IPS-20b (cell line): Measurements from ENCODE around the gene HEG1.

Source experiments
- H3K27ac ChIP-seq: one replicate; pipeline ENCODE4 v1.5.1; 2013; ENCODE audit warnings: low read length
- H3K27me3 ChIP-seq: 2 replicates; pipeline ENCODE4 v1.6.1; 2013; ENCODE audit warnings: mild to moderate bottlenecking, low read length, inconsistent platforms; ENCODE audit not compliant: insufficient read depth
- H3K36me3 ChIP-seq: 2 replicates; pipeline ENCODE4 v1.6.1; 2013; ENCODE audit warnings: low read depth, mild to moderate bottlenecking, inconsistent platforms, low read length, moderate library complexity; ENCODE audit not compliant: insufficient read depth
- H3K4me1 ChIP-seq: 2 replicates; pipeline ENCODE4 v1.6.1; 2013; ENCODE audit warnings: mild to moderate bottlenecking, control low read depth, inconsistent platforms, low read length, moderate library complexity; ENCODE audit not compliant: insufficient read depth
- H3K4me3 ChIP-seq: 2 replicates; pipeline ENCODE4 v1.5.1; 2013; ENCODE audit warnings: mild to moderate bottlenecking, low read length, inconsistent platforms
- H3K9ac ChIP-seq: 2 replicates; pipeline ENCODE4 v1.6.1; 2013; ENCODE audit warnings: low read depth, mild to moderate bottlenecking, inconsistent platforms, low read length, moderate library complexity
- H3K9me3 ChIP-seq: 2 replicates; pipeline ENCODE4 v1.6.1; 2013; ENCODE audit warnings: mild to moderate bottlenecking, low read depth, low read length, inconsistent platforms; ENCODE audit not compliant: insufficient read depth

HEG1 gene

DNA sequence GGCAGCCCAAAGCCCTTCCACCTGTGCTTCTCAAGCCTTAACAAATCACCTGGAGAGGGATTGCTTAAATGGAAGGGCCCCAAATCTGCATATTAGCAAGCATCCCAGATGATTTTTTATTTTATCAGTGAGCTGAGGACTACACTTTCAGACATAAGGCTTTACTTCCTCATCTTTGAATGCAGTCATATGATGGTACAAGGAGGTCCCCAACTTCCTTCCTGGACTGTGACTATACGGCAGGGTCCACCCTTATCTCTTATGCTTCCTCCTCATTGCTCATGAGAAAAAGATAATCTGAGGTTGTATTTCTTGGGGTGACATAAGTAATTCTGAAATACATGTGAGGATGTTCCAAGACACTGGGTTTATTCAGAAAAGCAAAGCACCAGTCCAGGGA lies 13.7 kb upstream of the HEG1 start:
- Histone ChIP-seq H3K27me3 (no peaks in the 10 kb centered on the region), H3K36me3 (no peaks in the 10 kb centered on the region), H3K4me3 (no peak overlapping the region), H3K4me1 (peaks cover 8% of the 10 kb centered on the region; the same call in 1 of the 2 replicates), H3K9ac (no peak overlapping the region), H3K27ac (no peak overlapping the region), H3K9me3 (no peaks in the 10 kb centered on the region)

DNA sequence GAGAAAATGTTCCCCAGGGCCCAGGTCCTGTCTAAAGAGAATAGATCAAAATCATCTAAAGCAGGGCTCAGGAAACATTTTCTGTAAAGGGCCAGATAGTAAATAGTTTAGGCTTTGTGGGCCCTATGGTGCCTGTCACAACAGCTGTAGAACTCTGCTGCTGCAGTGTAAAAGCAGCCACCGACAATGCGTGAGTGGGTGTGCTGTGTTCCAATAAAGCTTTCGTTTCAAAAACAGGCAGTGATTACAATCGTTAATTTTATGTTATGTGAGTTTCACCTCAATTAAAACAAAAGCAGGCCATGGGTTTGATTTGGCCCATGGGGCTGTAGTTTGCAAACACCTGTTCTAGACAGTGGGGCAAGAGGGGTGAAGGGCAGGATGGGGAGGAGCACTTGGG lies 12.5 kb upstream of the HEG1 start:
- Histone ChIP-seq H3K4me3 (no peak overlapping the region), H3K9ac (no peak overlapping the region), H3K4me1 (peaks cover 8% of the 10 kb centered on the region; the same call in 1 of the 2 replicates), H3K27ac (no peak overlapping the region), H3K36me3 (no peaks in the 10 kb centered on the region), H3K9me3 (no peaks in the 10 kb centered on the region), H3K27me3 (no peaks in the 10 kb centered on the region)

DNA sequence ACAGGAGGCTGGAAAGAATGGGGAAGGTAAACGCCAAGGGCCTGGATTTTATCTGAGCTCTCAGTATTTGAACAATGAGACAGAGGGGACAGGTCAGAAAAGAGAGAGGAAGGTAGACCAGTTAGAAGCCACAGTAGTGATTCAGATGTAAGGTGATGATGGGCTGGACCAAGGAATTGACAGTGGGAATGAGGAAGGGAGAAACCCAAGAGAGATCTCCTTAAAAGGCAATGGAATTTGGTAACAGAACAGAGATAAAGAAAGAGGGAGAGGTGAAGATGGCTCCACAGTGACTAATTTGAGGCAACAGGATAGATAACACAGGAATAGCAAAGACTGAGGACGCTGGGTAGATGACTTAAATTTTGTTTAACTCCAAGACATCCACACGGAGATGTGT lies 11.4 kb upstream of the HEG1 start:
- Histone ChIP-seq H3K4me3 (no peak overlapping the region), H3K9ac (no peak overlapping the region), H3K27ac (no peak overlapping the region), H3K9me3 (no peaks in the 10 kb centered on the region), H3K36me3 (no peaks in the 10 kb centered on the region), H3K4me1 (peaks cover 11% of the 10 kb centered on the region; the same call in 1 of the 2 replicates), H3K27me3 (no peaks in the 10 kb centered on the region)

DNA sequence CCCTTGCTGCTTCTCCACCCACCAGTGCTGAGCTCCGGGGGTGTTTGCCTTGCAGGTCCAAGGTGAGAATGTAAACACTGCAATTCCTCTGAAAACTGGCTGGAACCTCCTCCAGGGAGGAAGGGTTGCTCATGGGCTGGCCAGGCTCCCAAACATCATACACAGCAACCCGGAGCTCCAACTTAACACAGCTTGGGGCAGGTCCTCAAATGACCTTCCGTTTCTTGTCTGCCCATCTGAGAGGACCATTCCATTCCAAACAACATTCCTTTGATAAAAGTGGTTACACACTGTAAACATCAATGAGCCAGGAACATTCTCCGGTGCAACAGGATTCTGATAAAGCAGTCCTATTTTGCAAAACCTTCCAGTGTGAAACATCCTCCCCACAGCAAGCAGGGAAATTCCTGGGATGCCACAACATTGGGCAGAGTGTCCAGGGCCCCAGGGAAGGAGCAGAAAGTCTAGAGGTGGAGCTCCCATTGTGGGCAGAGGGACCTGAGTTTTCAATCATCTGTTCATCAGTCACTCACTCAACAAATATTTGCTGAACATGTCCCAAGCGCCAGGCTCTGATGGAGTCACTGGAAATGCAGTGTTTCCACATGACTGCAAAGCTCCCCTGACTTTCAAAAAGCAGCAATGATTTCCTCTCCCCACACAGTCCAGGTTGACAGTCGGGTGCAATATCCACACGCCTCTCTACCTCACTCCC lies 7.3 kb upstream of the HEG1 start:
- peaks cover 15% of the 10 kb centered on the region for H3K4me1 ChIP-seq
- H3K9me3 ChIP-seq, result no peaks in the 10 kb centered on the region
- H3K9ac ChIP-seq, result no peak overlapping the region
- H3K27ac ChIP-seq, result no peak overlapping the region
- H3K36me3 ChIP-seq, result no peaks in the 10 kb centered on the region
- H3K27me3 ChIP-seq, result peaks cover 12% of the 10 kb centered on the region
- no peak overlapping the region for H3K4me3 ChIP-seq

DNA sequence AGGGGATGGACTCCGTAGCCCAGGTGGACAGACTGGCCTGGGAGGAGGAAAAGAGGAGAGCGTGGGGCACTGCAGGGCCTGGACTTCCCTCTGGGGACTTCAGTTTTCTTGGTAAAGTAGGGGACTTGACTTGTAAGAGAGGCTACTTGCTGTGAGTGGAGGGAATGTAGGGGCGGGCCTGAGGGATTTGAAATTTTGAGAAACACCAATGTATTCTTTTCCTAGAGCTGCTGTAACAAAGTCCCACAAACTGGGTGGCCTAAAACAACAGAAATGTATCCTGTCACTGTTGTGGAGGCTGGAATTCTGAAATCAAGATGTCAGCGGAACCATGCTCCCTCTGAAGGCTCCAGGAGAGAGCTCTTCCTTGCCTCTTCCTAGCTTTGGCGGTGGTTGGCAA lies 5.8 kb upstream of the HEG1 start:
- no peaks in the 10 kb centered on the region for H3K36me3 ChIP-seq
- H3K9ac ChIP-seq, result no peak overlapping the region
- peaks cover 26% of the 10 kb centered on the region for H3K27me3 ChIP-seq
- H3K4me1 ChIP-seq, result peaks cover 11% of the 10 kb centered on the region
- H3K4me3 ChIP-seq, result no peak overlapping the region
- no peaks in the 10 kb centered on the region for H3K9me3 ChIP-seq
- H3K27ac ChIP-seq, result no peak overlapping the region

DNA sequence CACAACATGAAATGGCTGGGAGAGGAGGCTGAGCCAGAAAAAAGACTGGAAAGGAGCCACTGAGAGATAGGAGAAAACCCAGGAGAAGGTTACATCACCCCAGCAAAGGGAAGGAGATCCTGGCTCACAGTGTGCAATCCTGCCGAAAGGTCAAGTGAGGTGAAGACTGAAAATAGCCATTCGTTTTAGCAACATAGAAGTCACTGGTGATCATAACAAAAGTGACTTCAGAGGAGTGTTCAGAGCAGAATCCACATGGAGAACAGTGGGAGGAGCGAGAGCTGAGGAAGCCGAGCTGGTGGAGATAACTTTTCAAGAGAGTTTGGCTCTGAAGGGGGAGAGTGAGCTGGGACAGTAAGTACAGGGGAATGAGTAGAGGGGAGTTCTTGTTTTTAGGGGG lies 5.4 kb upstream of the HEG1 start:
- no peak overlapping the region for H3K9ac ChIP-seq
- H3K4me1 ChIP-seq, result peaks cover 13% of the 10 kb centered on the region
- no peaks in the 10 kb centered on the region for H3K9me3 ChIP-seq
- no peak overlapping the region for H3K27ac ChIP-seq
- no peak overlapping the region for H3K4me3 ChIP-seq
- peaks cover 31% of the 10 kb centered on the region for H3K27me3 ChIP-seq
- no peaks in the 10 kb centered on the region for H3K36me3 ChIP-seq

DNA sequence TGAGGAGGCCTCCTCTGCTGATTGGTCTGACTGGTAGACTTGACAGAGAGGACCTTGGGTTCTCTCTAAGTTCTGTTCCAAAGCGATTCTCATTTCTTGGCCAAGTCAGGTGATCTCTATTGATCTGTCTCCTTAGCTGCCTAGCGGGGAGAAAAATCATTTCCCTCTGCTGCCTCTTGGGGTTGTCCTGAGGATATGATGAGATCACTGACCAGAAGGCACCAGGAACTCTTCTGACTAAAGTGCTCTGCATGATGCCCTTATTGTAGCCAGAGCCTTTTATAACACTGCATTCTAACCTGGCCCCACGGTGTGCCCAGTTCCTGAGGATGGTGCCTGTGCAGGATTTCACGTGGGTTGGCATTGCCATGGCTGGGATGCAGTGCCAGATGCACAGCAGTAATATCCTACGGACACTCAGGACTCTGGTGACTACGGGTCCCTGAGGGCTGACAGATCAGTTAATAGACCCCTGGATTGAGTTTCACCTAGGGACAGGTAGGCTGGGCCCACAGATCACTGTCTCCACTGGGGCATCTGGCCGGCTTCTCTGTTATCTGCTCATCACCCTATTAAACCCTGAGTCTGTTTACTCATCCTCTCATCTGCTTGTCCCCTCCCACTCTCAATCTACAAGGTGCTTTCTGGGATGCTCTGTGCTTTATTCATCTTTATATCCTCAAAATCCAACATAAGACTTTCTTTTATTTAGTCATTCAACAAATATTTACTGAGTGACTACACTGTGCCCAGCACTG lies 3.9 kb upstream of the HEG1 start:
- H3K4me3 ChIP-seq, result no peak overlapping the region
- no peak overlapping the region for H3K9ac ChIP-seq
- no peaks in the 10 kb centered on the region for H3K9me3 ChIP-seq
- no peak overlapping the region for H3K27ac ChIP-seq
- H3K27me3 ChIP-seq, result peaks cover 39% of the 10 kb centered on the region
- peaks cover 15% of the 10 kb centered on the region for H3K4me1 ChIP-seq
- H3K36me3 ChIP-seq, result no peaks in the 10 kb centered on the region

DNA sequence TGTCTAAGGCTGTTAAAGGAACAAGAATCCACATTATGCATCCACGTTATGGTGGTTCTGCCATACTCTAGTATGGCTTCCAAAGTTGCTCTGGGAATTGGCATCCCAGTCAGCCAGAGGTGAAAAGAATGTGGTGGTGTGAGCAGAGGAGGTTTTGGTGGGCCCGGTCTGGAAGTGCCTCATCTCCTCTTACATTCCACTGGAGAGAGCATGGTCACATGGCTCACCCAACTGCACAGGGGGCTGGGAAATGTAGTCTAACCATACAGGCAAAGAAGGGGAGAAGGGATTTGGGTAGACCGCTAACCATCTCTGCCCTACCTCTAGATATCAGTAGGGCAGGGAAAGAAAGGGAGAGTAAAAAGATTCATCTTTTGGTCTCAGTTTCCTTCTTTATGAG lies 3.2 kb upstream of the HEG1 start:
- Histone ChIP-seq H3K9ac (no peak overlapping the region), H3K36me3 (no peaks in the 10 kb centered on the region), H3K27me3 (peaks cover 46% of the 10 kb centered on the region), H3K4me3 (peak overlapping the region; percentile 15; the same call in 1 of the 2 replicates), H3K9me3 (no peaks in the 10 kb centered on the region), H3K4me1 (peaks cover 20% of the 10 kb centered on the region), H3K27ac (no peak overlapping the region)

DNA sequence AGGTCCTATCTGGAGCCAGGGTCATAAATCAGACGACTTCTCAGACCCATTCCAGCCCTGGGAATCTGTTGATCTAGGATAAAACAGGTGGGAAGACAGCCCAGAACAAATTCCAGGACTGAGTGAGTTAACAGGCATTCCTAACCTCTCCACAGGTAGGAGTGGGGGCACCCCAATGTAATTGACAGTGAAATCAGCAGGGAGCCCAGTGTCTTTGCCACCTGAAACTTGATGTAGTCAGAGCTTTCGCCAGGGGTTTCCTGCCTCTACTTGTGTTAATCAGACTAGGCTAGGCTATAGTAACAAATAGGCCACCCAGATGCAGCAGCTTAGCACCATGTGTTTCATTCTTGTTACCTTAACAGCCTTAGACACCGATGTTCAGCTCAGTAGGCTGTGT lies 2.7 kb upstream of the HEG1 start:
- no peaks in the 10 kb centered on the region for H3K36me3 ChIP-seq
- no peaks in the 10 kb centered on the region for H3K9me3 ChIP-seq
- H3K4me3 ChIP-seq, result peak overlapping the region; percentile 15; the same call in 1 of the 2 replicates
- peaks cover 24% of the 10 kb centered on the region for H3K4me1 ChIP-seq
- H3K9ac ChIP-seq, result no peak overlapping the region
- no peak overlapping the region for H3K27ac ChIP-seq
- H3K27me3 ChIP-seq, result peaks cover 50% of the 10 kb centered on the region

DNA sequence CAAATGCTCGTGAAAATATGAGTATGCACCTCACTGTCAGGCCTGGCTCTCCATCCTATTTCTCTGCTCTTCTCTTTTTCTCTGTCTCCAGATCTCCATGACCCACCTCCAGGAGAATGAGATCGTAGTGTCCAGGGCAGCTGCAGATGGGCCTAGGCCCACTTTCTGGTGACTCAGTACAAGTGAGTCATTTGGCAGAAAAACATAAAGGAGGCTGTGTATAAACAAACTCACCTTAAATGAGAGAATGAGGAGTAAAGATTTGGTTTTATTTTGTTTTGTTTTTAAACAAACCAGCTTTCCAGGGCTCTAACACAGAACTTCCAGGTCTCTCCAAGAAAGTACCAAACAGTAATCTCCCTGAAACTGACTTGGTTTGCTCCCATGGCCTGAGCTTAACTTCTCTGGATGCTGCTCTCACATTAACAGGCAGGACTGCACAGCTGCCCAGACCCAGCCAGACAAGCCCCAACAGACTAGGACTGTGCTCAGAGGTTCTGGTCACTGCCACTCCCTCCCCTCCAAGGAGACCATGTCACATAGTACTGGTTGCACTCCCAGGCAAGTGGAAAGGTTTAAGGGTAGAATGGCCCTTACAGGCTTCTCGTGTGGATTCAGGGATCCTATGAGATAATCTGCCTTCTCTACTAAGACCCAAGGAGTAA lies 1.5 kb upstream of the HEG1 start:
- no peak overlapping the region for H3K4me3 ChIP-seq
- H3K9me3 ChIP-seq, result no peaks in the 10 kb centered on the region
- H3K27ac ChIP-seq, result no peak overlapping the region
- peaks cover 55% of the 10 kb centered on the region for H3K27me3 ChIP-seq
- no peaks in the 10 kb centered on the region for H3K36me3 ChIP-seq
- no peak overlapping the region for H3K9ac ChIP-seq
- H3K4me1 ChIP-seq, result peaks cover 34% of the 10 kb centered on the region

DNA sequence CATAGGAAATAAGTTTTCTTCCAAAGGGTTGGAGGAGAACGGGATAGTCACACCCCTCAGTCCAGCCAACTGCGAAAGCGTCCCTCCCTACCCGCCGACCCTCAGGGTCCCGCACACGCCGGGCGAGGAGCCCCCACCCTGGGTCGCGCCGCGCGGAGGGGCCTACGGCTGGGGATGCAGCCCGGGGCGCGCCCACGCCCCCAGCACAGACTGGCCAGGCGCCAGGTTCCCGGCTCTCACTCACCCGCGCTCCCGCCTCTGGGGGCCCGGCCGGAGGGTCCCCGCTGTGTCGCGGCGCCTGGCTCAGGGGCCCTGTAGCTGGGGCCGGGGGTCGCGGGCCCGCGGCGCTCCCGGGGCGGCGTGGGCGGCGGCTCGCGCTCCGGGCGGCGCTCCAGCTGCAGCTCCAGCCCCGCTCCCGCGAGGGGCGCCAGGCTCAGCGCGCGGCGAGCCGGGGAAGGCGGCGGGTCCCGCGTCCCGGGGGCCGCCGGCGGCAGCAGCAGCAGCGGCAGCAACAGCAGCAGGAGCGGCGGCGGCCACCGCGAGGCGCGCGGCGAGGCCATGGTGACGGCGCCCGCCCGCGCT lies 375 bp downstream of the HEG1 start:
- Histone ChIP-seq H3K27ac (no peak overlapping the region), H3K36me3 (no peaks in the 10 kb centered on the region), H3K4me3 (peak overlapping the region; percentile 86), H3K9ac (peak overlapping the region; percentile 56; the same call in 1 of the 2 replicates), H3K9me3 (no peaks in the 10 kb centered on the region), H3K4me1 (peaks cover 48% of the 10 kb centered on the region), H3K27me3 (peaks cover 55% of the 10 kb centered on the region)
